Endothelial cell of umbilical vein (primary cell): ENCODE results near the gene PRDM10. TPM values are rescaled to one million over a fixed set of nuclear protein-coding genes. Genes with fewer than 3 reads are reported as not detected.

ENCODE experiments used
- BruUV-seq: library from RNA; stranded (reverse); fragments of 400-500 nt; replicated peaks from 2 replicates; lab custom pipeline; 2021; lab: Mats Ljungman, UMichigan
- CTCF ChIA-PET: fragments of 300-600, 350-600 bp; sonication (Branson Sonifier 250); formaldehyde crosslinking; loops from one replicate; lab custom pipeline; 2021; ENCODE audit warnings: antibody characterized with exemption, inconsistent platforms; lab: Charles Lee
- POLR2A ChIA-PET: fragments of 300-600, 350-600 bp; sonication (Branson Sonifier 250); formaldehyde crosslinking; loops from one replicate; lab custom pipeline; 2021; ENCODE audit warnings: antibody characterized with exemption, inconsistent platforms; lab: Charles Lee
- DNase-seq: peaks from one replicate; pipeline ENCODE4 v3.0.0-alpha.2; 2011; ENCODE audit warnings: low read depth, low spot score
- FAIRE-seq: peaks from 2 replicates; lab custom pipeline; 2011; peaks lifted over from hg19 to GRCh38; lab: Jason Lieb, UNC
- H2AFZ ChIP-seq: 2 replicates; pipeline ENCODE4 v1.6.0; 2012; ENCODE audit warnings: low read depth, low read length, control low read depth, inconsistent platforms
- H3K27ac ChIP-seq: 2 replicates; pipeline ENCODE4 v1.5.1; 2011; ENCODE audit warnings: low read depth, mild to moderate bottlenecking, control low read depth, low read length, moderate library complexity; ENCODE audit not compliant: insufficient read depth
- H3K27me3 ChIP-seq, 2 experiments: 2 replicates each; pipeline versions ENCODE4 v1.6.0 to v1.6.1; 2011; ENCODE audit warnings: low read length in 2 of 2, mixed read lengths in 1 of 2; ENCODE audit not compliant: control insufficient read depth in 2 of 2, insufficient read depth in 2 of 2
- H3K36me3 ChIP-seq, 2 experiments: 2 replicates in 1 of 2; 3 replicates in 1 of 2; pipeline ENCODE4 v1.5.1; 2011; ENCODE audit warnings: low read length in 2 of 2, mild to moderate bottlenecking in 1 of 2, moderate library complexity in 1 of 2; ENCODE audit not compliant: control insufficient read depth in 2 of 2, insufficient read depth in 2 of 2; ENCODE audit errors: extremely low read depth in 1 of 2
- H3K4me1 ChIP-seq: 3 replicates; pipeline ENCODE4 v1.5.1; 2011; ENCODE audit warnings: mild to moderate bottlenecking, low read length; ENCODE audit not compliant: control insufficient read depth, insufficient read depth; ENCODE audit errors: extremely low read depth
- H3K4me2 ChIP-seq: 2 replicates; pipeline ENCODE4 v1.6.1; 2011; ENCODE audit warnings: low read length, control low read depth, mixed read lengths; ENCODE audit not compliant: insufficient read depth
- H3K4me3 ChIP-seq, 3 experiments: fragments of 200-600 bp in 1 of 3; sonication (generic), shearing (Covaris generic) in 1 of 3; replicated peaks in 1 of 3; 2 replicates each; pipeline ENCODE4 v1.5.1; 2011 to 2016; ENCODE audit warnings: control low read depth in 3 of 3, low read length in 3 of 3, mild to moderate bottlenecking in 2 of 3, inconsistent platforms in 1 of 3, low read depth in 1 of 3, moderate library complexity in 1 of 3; ENCODE audit not compliant: insufficient read depth in 1 of 3
- H3K79me2 ChIP-seq: 2 replicates; pipeline ENCODE4 v1.6.0; 2012; ENCODE audit warnings: low read length, inconsistent platforms; ENCODE audit not compliant: control insufficient read depth, insufficient read depth
- H3K9ac ChIP-seq: replicated peaks from 2 replicates; pipeline ENCODE3; 2011; ENCODE audit warnings: low read length, control low read depth; ENCODE audit not compliant: insufficient read depth; ENCODE audit errors: extremely low read depth
- H3K9me1 ChIP-seq: replicated peaks from 3 replicates; pipeline ENCODE4 v1.6.0; 2011; ENCODE audit warnings: mild to moderate bottlenecking, low read length; ENCODE audit not compliant: control insufficient read depth, insufficient read depth; ENCODE audit errors: extremely low read depth
- H3K9me3 ChIP-seq: replicated peaks from 2 replicates; pipeline ENCODE4 v1.5.1; 2012; ENCODE audit warnings: low read length, inconsistent platforms; ENCODE audit not compliant: control insufficient read depth, insufficient read depth
- H4K20me1 ChIP-seq: replicated peaks from 2 replicates; pipeline ENCODE3; 2011; ENCODE audit warnings: mild to moderate bottlenecking, low read length; ENCODE audit not compliant: control insufficient read depth, insufficient read depth; ENCODE audit errors: extremely low read depth
- CTCF ChIP-seq, 2 donors: IDR thresholded peaks; 1 replicate in 1 of 2; 2 replicates in 1 of 2; pipeline ENCODE4 v1.5.1; 2011; ENCODE audit warnings: low read length in 2 of 2, mild to moderate bottlenecking in 2 of 2, moderate library complexity in 2 of 2, control low read depth in 1 of 2, inconsistent platforms in 1 of 2, low read depth in 1 of 2; ENCODE audit not compliant: insufficient read depth in 1 of 2; ENCODE audit errors: extremely low read depth in 1 of 2
- EZH2 ChIP-seq: IDR thresholded peaks from 2 replicates; pipeline ENCODE4 v1.6.1; 2012; ENCODE audit warnings: borderline replicate concordance, low read depth, mild to moderate bottlenecking, moderate library complexity, low read length, inconsistent platforms; ENCODE audit not compliant: severe bottlenecking
- FOS ChIP-seq: IDR thresholded peaks from 2 replicates; pipeline ENCODE4 v1.6.1; 2011; ENCODE audit warnings: mild to moderate bottlenecking, low read length, moderate library complexity, borderline replicate concordance; ENCODE audit not compliant: insufficient read depth
- GATA2 ChIP-seq: IDR thresholded peaks from 2 replicates; pipeline ENCODE4 v1.7.0; 2011; ENCODE audit warnings: low read depth, mild to moderate bottlenecking, moderate library complexity, mixed read lengths, low read length; ENCODE audit not compliant: insufficient read length, insufficient read depth
- JUN ChIP-seq: IDR thresholded peaks from 2 replicates; pipeline ENCODE4 v1.6.1; 2011; ENCODE audit warnings: borderline replicate concordance, low read depth; ENCODE audit not compliant: insufficient read length, insufficient read depth
- MAX ChIP-seq: IDR thresholded peaks from 2 replicates; pipeline ENCODE4 v1.6.1; 2011; ENCODE audit not compliant: insufficient read depth, insufficient read length
- MYC ChIP-seq: IDR thresholded peaks from one replicate; pipeline ENCODE4 v1.6.1; 2011; ENCODE audit warnings: mild to moderate bottlenecking, low read depth, low read length
- POLR2A ChIP-seq: IDR thresholded peaks from 2 replicates; pipeline ENCODE4 v1.6.1; 2012; ENCODE audit warnings: low read depth, mild to moderate bottlenecking, control low read depth, low read length
- POLR2AphosphoS5 ChIP-seq: IDR thresholded peaks from 2 replicates; pipeline ENCODE4 v1.6.1; 2012; ENCODE audit warnings: low read depth, mild to moderate bottlenecking, control low read depth, low read length, moderate library complexity; ENCODE audit not compliant: insufficient read depth
- dilution Hi-C: fragments of 300-500 bp; cut with MboI; formaldehyde crosslinking; loops from one replicate; pipeline ENCODE4 v1.15.0; 2019; ENCODE audit warnings: low sequenced_read_pairs; ENCODE audit not compliant: extremely low pct_ligation_motif_present
- intact Hi-C: fragments of 100-400 bp; cut with micrococcal nuclease; formaldehyde crosslinking; loops from one replicate; pipeline ENCODE4 v1.10.0; 2022
- polyA plus RNA-seq, 4 experiments: library from polyadenylated mRNA; depleted of rRNA in 3 of 4; stranded (reverse) in 3 of 4; unstranded in 1 of 4; fragments of >200 nt; gene quantifications; 2 replicates each; pipeline versions ENCODE4 v1.2.1 to v1.2.3, GENCODE V29; 2011 to 2012; ENCODE audit warnings: missing spikeins in 1 of 4
- total RNA-seq: library from RNA; stranded (reverse); gene quantifications from 2 replicates; pipeline ENCODE4 v1.2.3, GENCODE V29; 2021

PRDM10 gene
- total and polyA plus RNA-seq, 2 donors (not counting 3 experiments of a cell fraction or from before 2014, with no cell fraction given), result 9.6 to 13.0 TPM

GRCh38 chr11:130037881-130038585 lies 35.4 kb upstream of the PRDM10 start:
- no peak overlapping the region for H3K9ac ChIP-seq

More at GRCh38 chr11:130037881-130038585, 35.4 kb upstream of the PRDM10 start:
- TF ChIP-seq JUN, result no peak
- TF ChIP-seq FOS, result no peak
- no peak for TF ChIP-seq CTCF (IDR thresholded peaks at IDR 0.05; ENCODE audit: extremely low read depth in 1 of 2, insufficient read depth in 1 of 2, low read depth in 1 of 2, low read length in 2 of 2)
- TF ChIP-seq GATA2, result no peak
- no peak for TF ChIP-seq POLR2A
- TF ChIP-seq POLR2AphosphoS5, result no peak
- TF ChIP-seq MAX, result no peak
- TF ChIP-seq MYC, result no peak
- TF ChIP-seq EZH2, result no peak
- Histone ChIP-seq H3K4me3 (no peak overlapping the region), H4K20me1 (no peaks in the 10 kb centered on the region), H3K4me1 (peaks cover 12% of the 10 kb centered on the region), H3K4me2 (no peak overlapping the region), H2AFZ (no peak overlapping the region), H3K9me3 (no peaks in the 10 kb centered on the region), H3K79me2 (no peaks in the 10 kb centered on the region), H3K27ac (no peak overlapping the region), H3K36me3 (no peaks in the 10 kb centered on the region), H3K9me1 (no peaks in the 10 kb centered on the region), H3K27me3 (no peaks in the 10 kb centered on the region)
- FAIRE-seq, result no peak
- ChIA-PET CTCF (no interaction called here), POLR2A (no interaction called here)
- no TSS peak for BruUV-seq
- intact Hi-C loops (loop anchor here (1.0 kb wide), 1 partner anchor 35 kb away; no protein-coding TSS in a partner anchor), dilution Hi-C loops (no loop called here)
- DNase-seq, result peak; percentile 9
